ENCODE data around the gene DGKG. TPM values are rescaled to one million over a fixed set of nuclear protein-coding genes. Genes with fewer than 3 reads are reported as not detected.

DGKG gene
- total and polyA plus RNA-seq, 2 of the 8 experiments (the other 6 are each of a cell fraction or from before 2014, with no cell fraction given): 0.30 to 0.48 TPM

GRCh38 chr3:186244016-186244415, 118.0 kb downstream of the DGKG start:
- Histone ChIP-seq H3K27me3 (replicated peaks in 1 of 4; ENCODE audit: control insufficient read depth in 3 of 4, extremely low read depth in 1 of 4, insufficient read depth in 3 of 4, low read length in 3 of 4) (no peaks in the 10 kb centered on the region), H4K8ac (ENCODE audit: extremely low read depth, insufficient read depth, low read length) (no peak overlapping the region), H3K4me3 (ENCODE audit: extremely low read depth in 1 of 4, insufficient read depth in 2 of 4, low read depth in 3 of 4, low read length in 4 of 4) (no peak overlapping the region), H3K14ac (ENCODE audit: insufficient read length) (no peak overlapping the region), H3K79me2 (ENCODE audit: control insufficient read depth in 1 of 2, insufficient read depth in 2 of 2, low read length in 2 of 2) (no peaks in the 10 kb centered on the region), H2AFZ (ENCODE audit: low read length) (no peak overlapping the region), H2AK5ac (ENCODE audit: low read depth, low read length) (no peak overlapping the region), H3K56ac (replicated peaks; ENCODE audit: insufficient read length, low read depth, low read length) (no peak overlapping the region), H3K9ac (replicated peaks in 1 of 4; ENCODE audit: extremely low read depth in 1 of 4, low read depth in 3 of 4, low read length in 3 of 4) (no peak overlapping the region), H3K23me2 (ENCODE audit: low read depth, low read length) (no peaks in the 10 kb centered on the region), H3K4me2 (ENCODE audit: insufficient read depth in 1 of 2, low read depth in 2 of 2, low read length in 2 of 2) (no peak overlapping the region), H2BK20ac (ENCODE audit: low read length) (no peak overlapping the region), H3K9me3 (ENCODE audit: insufficient read depth in 2 of 2, low read depth in 1 of 2, low read length in 1 of 2) (no peaks in the 10 kb centered on the region), H4K20me1 (replicated peaks in 1 of 2; ENCODE audit: control insufficient read depth in 1 of 2, insufficient read depth in 2 of 2, low read length in 2 of 2) (no peaks in the 10 kb centered on the region), H3K23ac (ENCODE audit: insufficient read length) (no peak overlapping the region), H3K4me1 (replicated peaks in 1 of 4; ENCODE audit: control insufficient read depth in 3 of 4, insufficient read depth in 4 of 4, low read length in 3 of 4) (peaks cover 0 to 6% (median 2%) of the 10 kb centered on the region in 4 experiments; a peak in 3 of 7 replicates), H3K4ac (replicated peaks; ENCODE audit: insufficient read length, low read depth, low read length) (no peak overlapping the region), H2BK5ac (ENCODE audit: low read depth, low read length) (no peak overlapping the region), H3K79me1 (ENCODE audit: low read depth, low read length) (no peaks in the 10 kb centered on the region), H3K27ac (ENCODE audit: low read depth, low read length) (no peak overlapping the region), H2BK15ac (ENCODE audit: low read length) (no peak overlapping the region), H4K91ac (replicated peaks; ENCODE audit: insufficient read length, low read length) (no peak overlapping the region), H2BK120ac (replicated peaks; ENCODE audit: low read depth, low read length) (no peak overlapping the region), H4K5ac (ENCODE audit: insufficient read length, low read depth, low read length) (no peak overlapping the region), H3K36me3 (ENCODE audit: control insufficient read depth in 2 of 4, insufficient read depth in 4 of 4, low read length in 3 of 4) (no peaks in the 10 kb centered on the region), H3K18ac (ENCODE audit: extremely low read depth, low read length) (no peak overlapping the region), H2BK12ac (ENCODE audit: low read depth, low read length) (no peak overlapping the region)
- no peak for DNase-seq (ENCODE audit: low read depth in 1 of 2, low spot score in 2 of 2)
- CTCF ChIA-PET (ENCODE audit: partially characterized antibody): interaction anchor here (0.7 to 10.4 kb wide), 11 partner anchors 13 to 296 kb away, joined by 3 to 156 read pairs (median 5); no protein-coding TSS in a partner anchor
- FAIRE-seq: no peak
- POLR2A ChIA-PET (ENCODE audit: partially characterized antibody): no interaction called here
- WGBS, 2 experiments (ENCODE audit: extremely low coverage in 1 of 2, insufficient coverage in 1 of 2, insufficient read length in 1 of 2, insufficient replicate concordance in 2 of 2, low coverage in 1 of 2, low lambda C conversion rate in 2 of 2, missing lambda C conversion rate in 1 of 2): 85% methylated on average over 6 of the region's 6 CpGs; no CpG with 5 or more reads in 1 of the 2 experiments
- TF ChIP-seq HDAC2 (IDR thresholded peaks at IDR 0.05; ENCODE audit: borderline replicate concordance in 1 of 2, low read depth in 2 of 2, low read length in 2 of 2) (no peak), HDAC6 (IDR thresholded peaks at IDR 0.05; ENCODE audit: low read depth, low read length) (no peak), RAD21 (IDR thresholded peaks at IDR 0.05 in 1 of 2, conservative IDR thresholded peaks at IDR 0.05 in 1 of 2; ENCODE audit: low read depth in 2 of 2, low read length in 2 of 2) (no peak), SIX5 (IDR thresholded peaks at IDR 0.05; ENCODE audit: low read depth, low read length) (no peak), TBP (IDR thresholded peaks at IDR 0.05; ENCODE audit: low read depth, low read length) (no peak), EGR1 (IDR thresholded peaks at IDR 0.05; ENCODE audit: borderline replicate concordance, low read depth, low read length) (no peak), BCL11A (IDR thresholded peaks at IDR 0.05; ENCODE audit: low read depth in 2 of 2, low read length in 2 of 2) (no peak), TEAD4 (IDR thresholded peaks at IDR 0.05; ENCODE audit: low read depth, low read length) (no peak), SP1 (IDR thresholded peaks at IDR 0.05; ENCODE audit: low read depth, low read length) (no peak), JUN (IDR thresholded peaks at IDR 0.05; ENCODE audit: low read depth, low read length) (no peak), GTF2F1 (IDR thresholded peaks at IDR 0.05; ENCODE audit: borderline replicate concordance, low read depth, low read length) (no peak)
- TF ChIP-seq, protein P1, sequence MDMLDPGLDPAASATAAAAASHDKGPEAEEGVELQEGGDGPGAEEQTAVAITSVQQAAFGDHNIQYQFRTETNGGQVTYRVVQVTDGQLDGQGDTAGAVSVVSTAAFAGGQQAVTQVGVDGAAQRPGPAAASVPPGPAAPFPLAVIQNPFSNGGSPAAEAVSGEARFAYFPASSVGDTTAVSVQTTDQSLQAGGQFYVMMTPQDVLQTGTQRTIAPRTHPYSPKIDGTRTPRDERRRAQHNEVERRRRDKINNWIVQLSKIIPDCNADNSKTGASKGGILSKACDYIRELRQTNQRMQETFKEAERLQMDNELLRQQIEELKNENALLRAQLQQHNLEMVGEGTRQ (IDR thresholded peaks at IDR 0.05; ENCODE audit: low read length): no peak
- TF ChIP-seq, protein P2, sequence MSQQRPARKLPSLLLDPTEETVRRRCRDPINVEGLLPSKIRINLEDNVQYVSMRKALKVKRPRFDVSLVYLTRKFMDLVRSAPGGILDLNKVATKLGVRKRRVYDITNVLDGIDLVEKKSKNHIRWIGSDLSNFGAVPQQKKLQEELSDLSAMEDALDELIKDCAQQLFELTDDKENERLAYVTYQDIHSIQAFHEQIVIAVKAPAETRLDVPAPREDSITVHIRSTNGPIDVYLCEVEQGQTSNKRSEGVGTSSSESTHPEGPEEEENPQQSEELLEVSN (IDR thresholded peaks at IDR 0.05): no peak
